ENCODE measurements around the gene TLCD5. TPM values are rescaled to one million over a fixed set of nuclear protein-coding genes. Genes with fewer than 3 reads are reported as not detected.

TLCD5 gene
- total and polyA plus RNA-seq, 2 donors from 2014 or later, result 4.9 to 6.0 TPM

DNA sequence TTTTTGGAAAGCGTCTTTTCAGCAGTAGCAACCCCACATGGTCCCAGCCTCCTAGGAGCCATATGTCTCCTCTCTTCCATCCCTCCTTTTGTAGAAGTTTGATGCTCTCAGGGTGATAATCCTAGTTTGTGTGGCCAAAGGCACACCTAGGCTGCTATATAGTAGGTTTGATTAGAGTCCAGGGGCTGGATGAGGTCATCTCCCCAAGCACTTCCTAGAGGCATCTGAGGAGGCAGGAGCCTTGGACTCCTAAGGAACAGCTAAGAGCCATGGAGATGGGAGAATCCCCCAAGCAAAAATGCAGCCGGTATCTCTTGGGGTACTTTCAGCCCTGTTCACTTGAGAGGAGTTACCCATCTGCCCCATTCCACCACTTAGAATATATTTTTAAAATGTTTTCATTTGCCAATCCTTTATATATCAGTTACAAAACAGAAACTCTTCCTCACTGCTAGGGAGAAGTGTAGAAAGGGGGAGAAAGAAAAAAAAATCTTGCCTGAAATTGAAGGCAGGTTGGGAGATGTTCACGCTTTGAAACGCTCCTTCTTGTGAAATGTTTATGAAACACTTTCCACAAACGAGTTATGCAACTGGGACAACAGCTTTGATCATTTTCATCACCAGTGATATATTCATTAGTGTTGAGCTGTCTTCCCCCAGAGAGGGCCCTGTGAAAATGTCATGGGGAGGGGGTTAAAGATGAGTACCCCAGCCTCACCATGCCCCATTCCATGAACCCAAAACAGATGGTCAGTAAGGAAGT lies 31.9 kb upstream of the TLCD5 start:
- no peaks in the 10 kb centered on the region for H3K36me3 ChIP-seq (ENCODE audit: control insufficient read depth in 2 of 3, insufficient read depth in 3 of 3, low read length in 3 of 3)

DNA sequence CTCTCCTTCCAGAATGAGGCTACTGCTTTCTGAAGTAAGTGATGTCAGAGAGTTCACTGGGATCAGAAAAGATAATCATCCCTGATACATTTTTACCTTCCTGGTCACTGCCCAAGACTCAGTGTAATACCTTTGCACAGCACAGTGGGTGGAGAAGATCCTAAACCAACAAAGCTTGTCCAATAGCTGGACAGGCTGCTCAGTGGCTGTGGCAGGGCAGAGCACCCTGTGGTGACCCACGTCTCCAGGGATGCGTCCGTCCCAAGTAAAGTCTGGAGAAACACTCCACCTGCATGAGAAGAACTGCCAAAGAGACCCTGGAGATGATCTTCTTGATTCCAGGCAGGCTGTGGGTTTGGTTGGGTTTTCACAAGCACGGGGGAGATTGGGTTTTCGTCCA lies 31.0 kb upstream of the TLCD5 start:
- no peaks in the 10 kb centered on the region for H3K9me3 ChIP-seq (ENCODE audit: control insufficient read depth in 2 of 3, insufficient read depth in 1 of 3, low read length in 3 of 3)
- DNase-seq (no peak), FAIRE-seq (no peak)
- intact Hi-C loops (cut with DNase I), result no loop called here
- no peak overlapping the region for H3K9ac ChIP-seq (ENCODE audit: low read length in 3 of 3)
- no peaks in the 10 kb centered on the region for H3K36me3 ChIP-seq (ENCODE audit: control insufficient read depth in 2 of 3, insufficient read depth in 3 of 3, low read length in 3 of 3)
- no peak overlapping the region for H3K4me3 ChIP-seq (ENCODE audit: low read length in 3 of 3)
- H3K27me3 ChIP-seq (ENCODE audit: control insufficient read depth, insufficient read depth, low read length), result no peaks in the 10 kb centered on the region
- H3K4me1 ChIP-seq (ENCODE audit: control insufficient read depth in 2 of 3, insufficient read depth in 2 of 3, low read depth in 1 of 3, low read length in 3 of 3), result no peaks in the 10 kb centered on the region
- TF ChIP-seq, protein P1, sequence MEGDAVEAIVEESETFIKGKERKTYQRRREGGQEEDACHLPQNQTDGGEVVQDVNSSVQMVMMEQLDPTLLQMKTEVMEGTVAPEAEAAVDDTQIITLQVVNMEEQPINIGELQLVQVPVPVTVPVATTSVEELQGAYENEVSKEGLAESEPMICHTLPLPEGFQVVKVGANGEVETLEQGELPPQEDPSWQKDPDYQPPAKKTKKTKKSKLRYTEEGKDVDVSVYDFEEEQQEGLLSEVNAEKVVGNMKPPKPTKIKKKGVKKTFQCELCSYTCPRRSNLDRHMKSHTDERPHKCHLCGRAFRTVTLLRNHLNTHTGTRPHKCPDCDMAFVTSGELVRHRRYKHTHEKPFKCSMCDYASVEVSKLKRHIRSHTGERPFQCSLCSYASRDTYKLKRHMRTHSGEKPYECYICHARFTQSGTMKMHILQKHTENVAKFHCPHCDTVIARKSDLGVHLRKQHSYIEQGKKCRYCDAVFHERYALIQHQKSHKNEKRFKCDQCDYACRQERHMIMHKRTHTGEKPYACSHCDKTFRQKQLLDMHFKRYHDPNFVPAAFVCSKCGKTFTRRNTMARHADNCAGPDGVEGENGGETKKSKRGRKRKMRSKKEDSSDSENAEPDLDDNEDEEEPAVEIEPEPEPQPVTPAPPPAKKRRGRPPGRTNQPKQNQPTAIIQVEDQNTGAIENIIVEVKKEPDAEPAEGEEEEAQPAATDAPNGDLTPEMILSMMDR (IDR thresholded peaks at IDR 0.05; ENCODE audit: borderline replicate concordance, extremely low read depth, insufficient read depth), result no peak
- H3K27ac ChIP-seq (ENCODE audit: low read depth in 2 of 2, low read length in 2 of 2), result no peak overlapping the region

More for the DNA sequence above, 31.9 kb upstream of the TLCD5 start:
- H3K4me1 ChIP-seq (ENCODE audit: control insufficient read depth in 2 of 3, insufficient read depth in 2 of 3, low read depth in 1 of 3, low read length in 3 of 3), result no peaks in the 10 kb centered on the region
- no peak overlapping the region for H3K27ac ChIP-seq (ENCODE audit: low read depth in 2 of 2, low read length in 2 of 2)
- intact Hi-C loops (cut with DNase I), result no loop called here
- TF ChIP-seq, protein P1 (IDR thresholded peaks at IDR 0.05; ENCODE audit: borderline replicate concordance, extremely low read depth, insufficient read depth), result no peak
- no peaks in the 10 kb centered on the region for H3K9me3 ChIP-seq (ENCODE audit: control insufficient read depth in 2 of 3, insufficient read depth in 1 of 3, low read length in 3 of 3)
- FAIRE-seq, result no peak
- H3K4me3 ChIP-seq (ENCODE audit: low read length in 3 of 3), result no peak overlapping the region
- H3K27me3 ChIP-seq (ENCODE audit: control insufficient read depth, insufficient read depth, low read length), result no peaks in the 10 kb centered on the region
- no peak overlapping the region for H3K9ac ChIP-seq (ENCODE audit: low read length in 3 of 3)
- DNase-seq, result no peak

DNA sequence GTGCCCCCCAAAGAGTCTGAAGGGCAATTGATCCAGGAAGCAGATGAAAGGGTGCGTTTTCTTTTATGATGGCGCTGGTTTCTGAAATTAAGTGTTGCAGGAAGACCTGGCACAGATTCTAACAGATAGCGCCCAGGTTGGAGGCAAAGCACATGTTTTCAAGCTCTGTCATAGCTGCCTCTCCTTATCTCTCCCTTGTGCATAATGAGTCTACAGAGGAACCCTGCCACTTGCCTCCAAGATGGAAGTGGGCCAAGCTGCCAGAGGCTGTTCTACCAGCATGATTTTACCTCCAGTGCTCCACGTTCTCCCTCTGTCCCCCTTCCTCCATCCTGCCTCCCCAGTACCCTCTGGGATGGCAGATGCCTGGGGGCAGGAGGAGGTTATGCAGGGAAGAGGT lies 30.0 kb upstream of the TLCD5 start:
- Histone ChIP-seq H3K9ac (ENCODE audit: low read length in 3 of 3) (no peak overlapping the region), H3K9me3 (ENCODE audit: control insufficient read depth in 2 of 3, insufficient read depth in 1 of 3, low read length in 3 of 3) (no peaks in the 10 kb centered on the region), H3K4me1 (ENCODE audit: control insufficient read depth in 2 of 3, insufficient read depth in 2 of 3, low read depth in 1 of 3, low read length in 3 of 3) (peaks cover 0 to 3% (median 0%) of the 10 kb centered on the region in 3 donors), H3K27ac (ENCODE audit: low read depth in 2 of 2, low read length in 2 of 2) (no peak overlapping the region), H3K27me3 (ENCODE audit: control insufficient read depth, insufficient read depth, low read length) (no peaks in the 10 kb centered on the region), H3K36me3 (ENCODE audit: control insufficient read depth in 2 of 3, insufficient read depth in 3 of 3, low read length in 3 of 3) (no peaks in the 10 kb centered on the region), H3K4me3 (ENCODE audit: low read length in 3 of 3) (no peak overlapping the region)
- TF ChIP-seq, protein P1 (IDR thresholded peaks at IDR 0.05; ENCODE audit: borderline replicate concordance, extremely low read depth, insufficient read depth), result no peak
- DNase-seq, result no peak
- FAIRE-seq, result no peak
- intact Hi-C loops (cut with DNase I), result no loop called here
